GM15510 (cell line): ENCODE measurements around the gene CYTH3.

ENCODE experiments used
- POLR2A ChIP-seq: IDR thresholded peaks from 3 replicates; pipeline ENCODE4 v1.6.1; 2011; ENCODE audit warnings: borderline replicate concordance; ENCODE audit not compliant: insufficient read length; ENCODE audit errors: extremely low read depth

Gene CYTH3

GRCh38 chr7:6272481-6273323 is at the start of gene CYTH3:
CYTH3 (minus strand) TSS chr7:6272624; CDS start chr7:6272507, 117 bp downstream.
- peak; percentile 74 for TF ChIP-seq POLR2A

- TF ChIP-seq POLR2A: no peak
Observed at GRCh38 chr7:6320791-6321190, 48.4 kb upstream of the CYTH3 start.

- no peak for TF ChIP-seq POLR2A
Observed at GRCh38 chr7:6317797-6318438, 45.5 kb upstream of the CYTH3 start.

GRCh38 chr7:6316226-6316625 is 43.8 kb upstream of the CYTH3 start:
- TF ChIP-seq POLR2A: no peak

DNA sequence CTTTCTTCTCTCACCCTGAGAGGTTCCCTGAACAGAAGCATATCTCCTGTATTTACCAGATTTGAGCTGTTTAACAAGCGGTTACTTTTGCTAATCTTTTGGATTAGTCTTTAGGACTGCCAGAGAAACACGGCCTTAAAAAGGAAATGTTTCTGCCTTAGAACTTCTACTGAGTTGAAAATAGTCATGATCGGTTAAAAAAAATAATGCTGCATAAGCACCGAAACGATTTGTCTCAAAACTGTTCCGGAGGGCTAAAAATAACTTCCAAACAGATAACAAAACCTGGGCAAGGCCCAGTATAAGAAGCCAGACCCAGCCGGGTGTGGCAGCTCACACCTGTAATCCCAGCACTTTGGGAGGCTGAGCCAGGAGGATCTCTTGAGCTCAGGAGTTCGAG is 43.3 kb upstream of the CYTH3 start:
- no peak for TF ChIP-seq POLR2A

DNA sequence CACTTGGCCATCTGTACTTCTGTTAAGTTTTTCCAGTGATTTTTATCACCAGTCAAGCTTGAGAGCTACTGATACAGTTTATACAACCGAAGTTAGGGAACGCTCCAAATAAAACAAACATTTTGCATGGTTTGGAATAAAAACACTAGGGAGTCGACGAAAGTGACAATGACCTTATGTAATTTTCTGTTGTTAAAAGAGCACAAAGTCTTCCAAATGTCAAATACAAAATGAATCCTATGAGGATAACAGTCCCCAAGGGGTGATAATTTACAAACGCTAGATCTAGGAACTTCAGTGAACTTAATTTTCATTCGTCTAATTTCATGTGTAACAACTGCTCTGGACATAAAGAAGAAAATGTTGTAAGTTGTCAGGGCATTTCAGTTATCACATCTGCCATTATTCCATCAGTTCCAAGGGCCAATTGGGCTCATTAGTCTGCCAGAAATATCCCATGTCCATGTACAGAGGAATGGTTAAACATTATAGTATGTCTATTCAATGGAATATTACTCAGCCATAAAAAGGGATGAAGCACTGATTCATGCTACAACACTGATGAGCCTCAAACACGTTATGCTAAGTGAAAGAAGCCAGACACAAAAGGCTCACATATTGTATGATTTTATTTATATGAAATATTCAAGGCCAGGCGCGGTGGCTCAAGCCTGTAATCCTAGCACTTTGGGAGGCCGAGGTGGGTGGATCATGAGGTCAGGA is 38.0 kb upstream of the CYTH3 start:
- no peak for TF ChIP-seq POLR2A

DNA sequence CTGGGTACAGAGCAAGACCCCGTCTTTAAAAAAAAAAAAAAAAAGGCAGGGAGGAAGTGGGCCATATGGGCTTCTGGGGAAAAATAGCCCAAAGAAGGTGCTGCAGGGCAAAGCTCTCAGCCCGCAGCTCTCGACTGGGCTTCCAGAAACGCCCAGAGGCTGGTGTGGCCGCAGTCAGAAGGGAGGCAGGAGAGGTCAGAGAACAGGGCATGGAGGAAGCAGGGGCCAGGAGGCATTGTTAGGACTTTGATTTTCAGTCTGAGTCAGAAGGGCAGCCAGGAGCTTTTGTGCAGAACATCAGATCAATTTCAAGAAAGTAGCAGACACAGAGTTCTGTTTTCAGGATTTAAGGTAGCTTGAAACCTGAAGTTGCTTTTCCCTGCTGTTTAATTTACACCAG is 35.3 kb upstream of the CYTH3 start:
- TF ChIP-seq POLR2A: no peak

DNA sequence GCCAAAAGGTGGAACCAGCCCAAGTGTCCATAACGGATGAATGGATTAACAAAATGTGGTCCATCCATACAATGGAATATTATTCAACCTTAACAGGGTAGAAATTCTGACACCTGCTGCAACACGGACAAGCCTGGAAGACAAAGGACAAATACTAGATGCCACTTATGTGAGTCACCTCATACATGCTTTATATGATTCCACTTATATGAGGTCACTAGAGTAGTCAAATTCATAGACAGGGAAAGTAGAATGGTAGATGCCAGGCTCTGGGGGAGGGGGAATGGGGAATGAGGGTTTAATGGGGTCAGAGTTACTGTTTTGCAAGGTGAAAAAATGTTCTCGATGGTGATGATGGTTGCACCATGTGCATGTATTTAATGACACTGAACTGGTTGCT is 34.0 kb upstream of the CYTH3 start:
- TF ChIP-seq POLR2A: no peak

DNA sequence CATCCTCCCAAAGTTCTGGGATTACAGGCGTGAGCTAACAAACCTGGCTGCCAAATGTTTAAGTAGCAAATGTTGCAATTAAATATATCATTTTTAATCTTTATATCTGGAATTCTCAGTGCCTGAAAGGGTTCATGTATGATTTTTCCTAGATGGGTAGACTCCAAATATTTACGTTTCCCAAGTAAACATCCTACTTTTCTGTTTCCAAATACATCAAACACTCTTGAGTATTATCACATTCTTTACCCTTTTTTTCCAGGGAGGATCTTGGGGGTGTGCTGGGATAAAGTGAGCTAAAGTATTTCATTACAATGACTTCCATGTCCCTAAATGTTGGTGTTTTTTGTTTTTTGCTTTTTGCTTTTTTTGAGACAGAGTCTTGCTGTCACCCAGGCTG is 32.9 kb upstream of the CYTH3 start:
- TF ChIP-seq POLR2A: no peak

- no peak for TF ChIP-seq POLR2A
Observed at GRCh38 chr7:6299774-6300173, 27.4 kb upstream of the CYTH3 start.

- no peak for TF ChIP-seq POLR2A
Observed at GRCh38 chr7:6294839-6295238, 22.4 kb upstream of the CYTH3 start.

GRCh38 chr7:6293202-6293601 is 20.8 kb upstream of the CYTH3 start:
- no peak for TF ChIP-seq POLR2A

DNA sequence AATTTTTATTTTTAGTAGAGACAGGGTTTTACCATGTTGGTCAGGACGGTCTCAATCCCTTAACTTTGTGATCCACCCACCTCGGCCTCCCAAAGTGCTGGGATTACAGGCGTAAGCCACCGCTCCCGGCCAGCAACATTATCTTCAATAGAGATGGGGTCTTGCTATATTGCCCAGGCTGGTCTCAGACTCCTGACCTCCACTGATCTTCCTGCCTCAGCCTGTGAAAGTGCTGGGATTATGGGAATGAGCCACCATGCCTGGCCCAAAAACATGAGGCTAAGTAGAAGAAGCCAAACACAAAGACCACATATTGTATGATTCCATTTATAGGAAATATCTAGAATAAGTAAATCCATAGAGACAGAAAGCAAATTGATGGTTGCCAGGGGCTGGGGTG is 19.1 kb upstream of the CYTH3 start:
- TF ChIP-seq POLR2A: no peak

GRCh38 chr7:6290319-6290741 is 17.9 kb upstream of the CYTH3 start:
- TF ChIP-seq POLR2A: no peak

- no peak for TF ChIP-seq POLR2A
Observed at GRCh38 chr7:6288270-6288860, 15.9 kb upstream of the CYTH3 start.

DNA sequence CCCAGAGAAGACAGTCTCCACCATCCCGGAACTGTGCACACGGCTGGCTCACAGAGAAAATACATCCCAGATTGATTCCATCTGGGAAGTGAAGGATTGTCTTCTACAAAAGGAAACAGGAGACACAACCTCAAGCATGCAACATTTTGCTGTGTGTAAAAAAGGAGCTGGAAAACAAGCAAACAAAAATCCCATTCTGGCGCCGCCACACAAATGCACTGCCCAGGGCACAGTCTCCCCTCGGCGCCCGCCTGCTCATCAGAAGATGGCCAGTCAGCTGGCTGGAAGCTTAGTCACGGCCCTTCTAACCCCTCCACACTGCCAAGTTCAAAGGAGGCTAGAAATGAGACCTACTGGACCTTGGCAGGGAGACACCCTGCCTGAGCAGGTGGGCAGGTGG is 14.1 kb upstream of the CYTH3 start:
- no peak for TF ChIP-seq POLR2A
